Umbilical cord (tissue), 2 donors: Measurements from ENCODE around the gene GLA. TPM values are rescaled to one million over a fixed set of nuclear protein-coding genes. Genes with fewer than 3 reads are reported as not detected.

ENCODE experiments used
- DNase-seq: peaks from one replicate; pipeline ENCODE4 v3.0.0-alpha.2; 2015; ENCODE audit warnings: low spot score
- total RNA-seq: library from RNA; depleted of rRNA; stranded (reverse); fragments of >200 nt; gene quantifications from one replicate; pipeline ENCODE4 v1.2.3, GENCODE V29; 2014; ENCODE audit warnings: low replicate concordance; ENCODE audit not compliant: insufficient read depth

GLA gene
- total RNA-seq, 1 donor from 2014 or later = 20.2 TPM

GRCh38 chrX:101357166-101357795 lies 50.4 kb downstream of the GLA start:
- DNase-seq = no peak

- no peak for DNase-seq
Observed at GRCh38 chrX:101349193-101349562, 58.5 kb downstream of the GLA start.

DNA sequence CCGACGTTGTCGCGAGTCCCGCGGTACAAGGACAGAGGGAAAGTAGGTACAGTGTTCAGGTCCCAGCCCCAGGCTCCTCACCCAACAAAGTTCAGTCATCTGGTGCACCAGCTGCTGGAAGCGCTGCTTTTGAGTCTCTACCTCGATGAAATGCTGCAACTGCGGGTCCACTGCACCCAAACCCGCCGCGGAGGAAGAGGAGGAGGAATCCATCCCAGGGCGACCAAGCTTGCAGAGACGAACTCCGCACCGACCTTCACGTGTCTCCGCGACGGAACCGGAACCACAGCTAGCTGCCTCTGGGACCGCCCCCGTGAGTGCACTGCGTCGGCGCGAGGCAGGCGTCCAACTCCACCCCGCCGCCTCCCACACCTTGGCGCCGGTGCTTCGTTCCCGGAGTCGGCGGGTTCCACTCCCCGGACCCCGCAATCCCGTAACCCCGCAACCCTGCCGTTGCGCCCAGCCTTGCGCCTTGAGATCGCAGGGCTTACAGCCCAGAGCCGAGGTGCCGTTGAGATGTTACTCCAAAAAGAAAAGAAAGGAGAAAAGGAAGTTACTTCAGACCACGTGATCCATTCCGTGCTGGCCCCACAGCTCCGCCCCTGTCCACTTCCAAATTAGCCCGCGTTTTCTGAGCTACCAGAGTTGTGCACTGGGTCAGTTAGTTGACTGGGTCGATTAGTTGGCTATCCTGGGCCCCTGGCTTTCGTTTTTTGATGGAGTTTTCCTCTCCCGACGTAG lies 59.1 kb downstream of the GLA start, which contains the start of gene TIMM8A:
Gene TIMM8A, minus strand, starts transcription at position 291 of the 741 bp plus-strand sequence. Its CDS starts 78 bp downstream, at position 213.
- DNase-seq = peak; percentile 75

GRCh38 chrX:101347859-101348451 lies 59.8 kb downstream of the GLA start:
- DNase-seq = no peak

Other genes with a start within 250 kb of the GLA start
- 1.4 TPM for gene DRP2, start 188.1 kb downstream of the GLA start, total RNA-seq
- not detected for gene TAF7L, start 116.6 kb downstream of the GLA start, total RNA-seq
- 2.2 TPM for gene TIMM8A, start 59.2 kb downstream of the GLA start, total RNA-seq
- 6.5 TPM for gene BTK, start 21.7 kb downstream of the GLA start, total RNA-seq
- gene RPL36A, start 16.9 kb downstream of the GLA start, total RNA-seq = 283 TPM
- gene HNRNPH2, start 297 bp upstream of the GLA start, total RNA-seq = 54.2 TPM
- gene ARMCX4, start 77.5 kb upstream of the GLA start, total RNA-seq = 11.6 TPM
- 54.4 TPM for gene ARMCX1, start 142.6 kb upstream of the GLA start, total RNA-seq
- gene ARMCX6, start 210.1 kb upstream of the GLA start, total RNA-seq = 29.4 TPM
- gene ARMCX3, start 215.2 kb upstream of the GLA start, total RNA-seq = 60.9 TPM